Nephron progenitor cell (in vitro differentiated cells): ENCODE results near the gene TAF1D.
"Not testable (repeated sequence)": the region's sequence is repeated elsewhere in the genome, so short reads cannot be mapped to it uniquely, and the experiment has no call there.

Experiments
- DNase-seq: peaks from one replicate; pipeline ENCODE4 v3.0.0; 2021
- H3K27ac Mint-ChIP-seq: 2 replicates; pipeline ENCODE4 v1.8.0; 2021; ENCODE audit warnings: mild to moderate bottlenecking, moderate library complexity, mixed read lengths
- H3K27me3 Mint-ChIP-seq: 2 replicates; pipeline ENCODE4 v1.8.0; 2021; ENCODE audit warnings: mild to moderate bottlenecking, low read depth, mixed read lengths; ENCODE audit not compliant: poor library complexity
- H3K36me3 Mint-ChIP-seq: 2 replicates; pipeline ENCODE4 v1.8.0; 2021; ENCODE audit warnings: low read depth, mixed read lengths
- H3K4me1 Mint-ChIP-seq: 2 replicates; pipeline ENCODE4 v1.8.0; 2021; ENCODE audit warnings: mixed read lengths
- H3K4me3 Mint-ChIP-seq: 2 replicates; pipeline ENCODE4 v1.8.0; 2021; ENCODE audit warnings: mild to moderate bottlenecking, moderate library complexity, mixed read lengths
- H3K9me3 Mint-ChIP-seq: 2 replicates; pipeline ENCODE4 v1.8.0; 2021; ENCODE audit warnings: mild to moderate bottlenecking, moderate library complexity, mixed read lengths
- TF ChIP-seq, protein P1 (sequence below): fragments of 200-600 bp; sonication (generic); IDR thresholded peaks from 2 replicates; pipeline ENCODE4 v1.5.0; 2021; ENCODE audit warnings: antibody characterized with exemption

The TAF1D gene

GRCh38 chr11:93757301-93757700, 16.0 kb upstream of the TAF1D start:
- no peaks in the 10 kb centered on the region for H3K27me3 Mint-ChIP-seq
- TF ChIP-seq, protein P1, sequence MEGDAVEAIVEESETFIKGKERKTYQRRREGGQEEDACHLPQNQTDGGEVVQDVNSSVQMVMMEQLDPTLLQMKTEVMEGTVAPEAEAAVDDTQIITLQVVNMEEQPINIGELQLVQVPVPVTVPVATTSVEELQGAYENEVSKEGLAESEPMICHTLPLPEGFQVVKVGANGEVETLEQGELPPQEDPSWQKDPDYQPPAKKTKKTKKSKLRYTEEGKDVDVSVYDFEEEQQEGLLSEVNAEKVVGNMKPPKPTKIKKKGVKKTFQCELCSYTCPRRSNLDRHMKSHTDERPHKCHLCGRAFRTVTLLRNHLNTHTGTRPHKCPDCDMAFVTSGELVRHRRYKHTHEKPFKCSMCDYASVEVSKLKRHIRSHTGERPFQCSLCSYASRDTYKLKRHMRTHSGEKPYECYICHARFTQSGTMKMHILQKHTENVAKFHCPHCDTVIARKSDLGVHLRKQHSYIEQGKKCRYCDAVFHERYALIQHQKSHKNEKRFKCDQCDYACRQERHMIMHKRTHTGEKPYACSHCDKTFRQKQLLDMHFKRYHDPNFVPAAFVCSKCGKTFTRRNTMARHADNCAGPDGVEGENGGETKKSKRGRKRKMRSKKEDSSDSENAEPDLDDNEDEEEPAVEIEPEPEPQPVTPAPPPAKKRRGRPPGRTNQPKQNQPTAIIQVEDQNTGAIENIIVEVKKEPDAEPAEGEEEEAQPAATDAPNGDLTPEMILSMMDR: no peak
- no peak overlapping the region for H3K4me3 Mint-ChIP-seq
- H3K36me3 Mint-ChIP-seq: peaks cover 39% of the 10 kb centered on the region
- DNase-seq: no peak
- no peaks in the 10 kb centered on the region for H3K4me1 Mint-ChIP-seq
- no peaks in the 10 kb centered on the region for H3K9me3 Mint-ChIP-seq
- H3K27ac Mint-ChIP-seq: no peak overlapping the region

DNA sequence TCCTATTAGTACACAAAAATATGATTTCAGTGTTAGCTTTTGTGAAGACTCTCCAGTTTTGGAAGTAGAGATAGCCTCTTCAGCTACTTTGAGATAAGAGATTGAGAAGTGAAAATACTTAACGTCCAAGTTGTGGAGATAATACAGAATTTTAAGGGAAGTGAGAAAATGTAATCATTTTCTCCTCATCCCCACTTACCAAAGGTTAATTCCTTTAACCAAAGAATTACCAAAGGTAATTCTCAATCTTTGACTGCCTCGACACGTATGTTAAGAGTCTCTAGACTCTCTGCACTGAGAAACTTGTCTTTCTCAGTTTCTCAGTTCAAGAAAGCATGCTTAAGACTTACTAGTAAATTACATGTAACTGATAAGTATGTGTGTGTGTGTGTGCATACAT, 15.5 kb upstream of the TAF1D start:
- H3K27ac Mint-ChIP-seq: no peak overlapping the region
- no peaks in the 10 kb centered on the region for H3K9me3 Mint-ChIP-seq
- no peaks in the 10 kb centered on the region for H3K4me1 Mint-ChIP-seq
- no peak for DNase-seq
- TF ChIP-seq, protein P1: no peak
- H3K36me3 Mint-ChIP-seq: peaks cover 39% of the 10 kb centered on the region
- H3K4me3 Mint-ChIP-seq: no peak overlapping the region
- no peaks in the 10 kb centered on the region for H3K27me3 Mint-ChIP-seq

GRCh38 chr11:93753241-93753640, 11.9 kb upstream of the TAF1D start:
- Mint-ChIP-seq H3K36me3 (peaks cover 22% of the 10 kb centered on the region), H3K4me3 (no peak overlapping the region), H3K27me3 (no peaks in the 10 kb centered on the region), H3K9me3 (no peaks in the 10 kb centered on the region), H3K4me1 (no peaks in the 10 kb centered on the region), H3K27ac (no peak overlapping the region)
- TF ChIP-seq, protein P1: no peak
- DNase-seq: no peak

DNA sequence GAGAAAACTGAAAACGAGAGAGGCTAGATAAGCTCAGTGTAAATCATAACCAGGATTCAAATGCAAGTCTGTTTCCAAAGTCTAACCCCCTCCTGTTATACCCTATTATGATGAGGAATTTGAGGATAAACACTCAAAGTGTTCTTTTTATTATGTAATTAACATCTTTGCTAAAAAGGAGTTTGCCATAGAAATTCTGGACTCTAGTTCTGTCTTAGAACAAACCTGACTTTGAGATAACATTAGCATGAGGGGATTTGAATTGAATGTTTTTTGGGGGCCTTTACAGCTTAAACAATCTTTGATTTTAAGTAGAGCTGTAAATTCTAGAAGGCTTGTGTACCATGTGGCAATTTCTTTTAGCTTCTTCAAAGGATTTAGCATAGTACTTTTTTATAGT, 9.7 kb upstream of the TAF1D start:
- Mint-ChIP-seq H3K9me3 (no peaks in the 10 kb centered on the region), H3K4me3 (no peak overlapping the region), H3K27ac (no peak overlapping the region), H3K27me3 (no peaks in the 10 kb centered on the region), H3K36me3 (peaks cover 15% of the 10 kb centered on the region), H3K4me1 (no peaks in the 10 kb centered on the region)
- TF ChIP-seq, protein P1: no peak
- DNase-seq: no peak

DNA sequence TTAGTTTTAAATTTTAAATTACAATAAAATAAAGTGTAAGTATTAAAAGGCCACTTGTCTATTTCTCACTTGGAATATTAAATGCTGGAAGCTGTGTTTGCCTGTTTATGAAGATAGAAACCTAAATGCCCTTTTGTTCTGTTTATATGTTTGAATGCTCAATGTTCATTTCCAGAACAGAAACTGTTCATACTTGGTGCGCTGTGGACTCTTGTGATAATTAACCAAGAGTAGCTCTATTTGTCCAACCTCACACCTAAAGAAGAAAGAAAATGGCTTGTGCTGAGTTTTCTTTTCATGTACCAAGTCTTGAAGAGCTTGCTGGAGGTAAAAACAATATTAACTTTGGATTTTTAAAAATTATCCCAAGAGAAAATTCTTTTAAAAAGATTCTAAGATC, 5.8 kb upstream of the TAF1D start:
- H3K9me3 Mint-ChIP-seq: no peaks in the 10 kb centered on the region
- H3K27me3 Mint-ChIP-seq: no peaks in the 10 kb centered on the region
- no peak overlapping the region for H3K4me3 Mint-ChIP-seq
- TF ChIP-seq, protein P1: no peak
- H3K4me1 Mint-ChIP-seq: peaks cover 34% of the 10 kb centered on the region
- no peak for DNase-seq
- H3K27ac Mint-ChIP-seq: no peak overlapping the region
- peaks cover 5% of the 10 kb centered on the region for H3K36me3 Mint-ChIP-seq

DNA sequence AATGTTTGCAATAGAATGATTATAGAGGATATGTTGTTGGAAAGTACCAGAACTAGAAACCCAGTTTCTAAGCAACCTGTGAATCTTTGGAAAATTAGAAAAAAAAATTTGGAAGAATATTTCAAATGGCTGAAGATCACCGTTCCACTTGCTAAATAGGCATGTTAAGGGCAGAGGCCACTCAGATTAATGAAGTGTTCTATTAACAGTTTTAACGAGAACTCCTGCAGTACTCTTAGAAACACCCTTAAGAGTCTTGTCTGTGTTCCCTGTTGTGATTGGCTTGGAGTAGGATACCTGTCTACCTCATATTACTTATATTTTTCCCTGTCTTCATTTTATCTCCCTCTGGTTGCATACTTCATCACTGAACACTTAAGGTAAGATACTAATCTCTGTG, 4.8 kb upstream of the TAF1D start:
- no peak for DNase-seq
- Mint-ChIP-seq H3K9me3 (no peaks in the 10 kb centered on the region), H3K4me1 (peaks cover 34% of the 10 kb centered on the region), H3K36me3 (peaks cover 5% of the 10 kb centered on the region), H3K27me3 (no peaks in the 10 kb centered on the region), H3K4me3 (no peak overlapping the region), H3K27ac (no peak overlapping the region)
- TF ChIP-seq, protein P1: no peak

DNA sequence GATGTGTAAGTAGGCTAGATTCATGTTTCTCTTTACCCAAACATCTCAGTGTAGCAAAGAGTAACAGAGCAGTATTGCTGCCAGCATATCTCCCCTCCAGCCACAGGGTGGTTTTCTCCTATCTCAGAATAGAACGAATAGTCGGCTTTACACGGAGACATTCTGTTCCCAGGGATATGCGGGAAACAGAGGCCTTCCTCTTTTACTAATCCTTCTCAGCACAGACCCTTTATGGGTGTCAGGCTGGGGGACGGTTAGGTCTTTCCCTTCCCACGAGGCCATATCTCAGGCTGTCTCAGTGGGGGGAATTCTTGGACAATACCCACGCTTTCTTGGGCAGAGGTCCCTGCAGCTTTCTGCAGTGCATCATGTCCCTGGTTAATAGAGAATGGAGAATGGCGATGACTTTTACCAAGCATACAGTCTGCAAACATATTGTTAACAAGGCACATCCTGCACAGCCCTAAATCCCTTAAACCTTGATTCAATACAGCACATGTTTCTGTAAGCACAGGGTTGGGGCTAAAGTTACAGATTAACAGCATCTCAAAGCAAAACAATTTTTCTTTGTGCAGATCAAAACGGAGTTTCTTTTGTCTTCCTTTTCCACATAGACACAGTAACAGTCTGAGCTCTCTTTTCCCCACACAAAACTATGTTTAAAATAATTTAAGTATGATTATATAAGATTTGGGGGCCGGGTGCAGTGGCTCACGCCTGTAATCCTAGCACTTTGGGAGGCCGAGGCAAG, 3.9 kb upstream of the TAF1D start:
- not testable (repeated sequence) for H3K4me3 Mint-ChIP-seq, H3K36me3 Mint-ChIP-seq, DNase-seq, H3K27ac Mint-ChIP-seq, H3K9me3 Mint-ChIP-seq, H3K27me3 Mint-ChIP-seq
- H3K4me1 Mint-ChIP-seq: peaks cover 34% of the 10 kb centered on the region
